GM12864 (cell line): ENCODE results near the gene ZBTB42.

Source experiments
- DNase-seq: peaks from one replicate; pipeline ENCODE4 v3.0.0-alpha.2; 2011; ENCODE audit warnings: low read depth
- H3K4me3 ChIP-seq: 2 replicates; pipeline ENCODE4 v1.5.1; 2011; ENCODE audit warnings: mild to moderate bottlenecking, low read depth, low read length, control low read depth
- TF ChIP-seq, protein P1 (sequence below): IDR thresholded peaks from 2 replicates; pipeline ENCODE4 v1.5.1; 2011; ENCODE audit warnings: low read depth, mild to moderate bottlenecking, moderate library complexity, low read length, control low read depth, inconsistent platforms; ENCODE audit errors: missing control alignments

Gene ZBTB42

DNA sequence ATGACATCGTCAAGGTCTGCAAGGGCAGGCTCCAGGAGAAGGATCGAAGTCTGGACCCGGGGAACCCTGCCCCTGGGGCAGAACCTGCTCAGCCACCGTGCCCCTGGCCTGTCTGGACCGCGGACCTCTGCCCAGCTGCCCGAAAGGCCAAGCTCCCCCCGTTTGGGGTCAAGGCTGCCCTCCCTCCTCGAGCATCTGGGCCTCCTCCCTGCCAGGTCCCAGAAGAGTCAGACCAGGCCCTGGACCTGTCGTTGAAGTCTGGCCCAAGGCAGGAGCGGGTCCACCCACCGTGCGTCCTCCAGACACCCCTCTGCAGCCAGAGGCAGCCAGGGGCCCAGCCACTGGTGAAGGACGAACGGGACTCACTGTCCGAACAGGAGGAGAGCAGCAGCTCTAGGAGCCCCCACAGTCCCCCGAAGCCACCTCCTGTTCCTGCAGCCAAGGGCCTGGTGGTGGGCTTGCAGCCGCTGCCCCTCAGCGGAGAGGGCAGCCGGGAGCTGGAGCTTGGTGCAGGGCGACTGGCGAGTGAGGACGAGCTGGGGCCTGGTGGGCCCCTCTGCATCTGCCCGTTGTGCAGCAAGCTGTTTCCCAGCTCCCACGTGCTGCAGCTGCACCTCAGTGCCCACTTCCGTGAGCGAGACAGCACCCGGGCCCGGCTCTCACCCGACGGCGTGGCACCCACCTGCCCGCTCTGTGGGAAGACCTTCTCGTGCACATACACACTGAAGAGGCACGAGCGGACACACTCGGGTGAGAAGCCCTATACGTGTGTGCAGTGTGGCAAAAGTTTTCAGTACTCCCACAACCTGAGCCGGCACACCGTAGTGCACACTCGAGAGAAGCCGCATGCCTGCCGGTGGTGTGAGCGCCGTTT is 856 bp downstream of the ZBTB42 start:
- H3K4me3 ChIP-seq: peak overlapping the region; percentile 78
- TF ChIP-seq, protein P1, sequence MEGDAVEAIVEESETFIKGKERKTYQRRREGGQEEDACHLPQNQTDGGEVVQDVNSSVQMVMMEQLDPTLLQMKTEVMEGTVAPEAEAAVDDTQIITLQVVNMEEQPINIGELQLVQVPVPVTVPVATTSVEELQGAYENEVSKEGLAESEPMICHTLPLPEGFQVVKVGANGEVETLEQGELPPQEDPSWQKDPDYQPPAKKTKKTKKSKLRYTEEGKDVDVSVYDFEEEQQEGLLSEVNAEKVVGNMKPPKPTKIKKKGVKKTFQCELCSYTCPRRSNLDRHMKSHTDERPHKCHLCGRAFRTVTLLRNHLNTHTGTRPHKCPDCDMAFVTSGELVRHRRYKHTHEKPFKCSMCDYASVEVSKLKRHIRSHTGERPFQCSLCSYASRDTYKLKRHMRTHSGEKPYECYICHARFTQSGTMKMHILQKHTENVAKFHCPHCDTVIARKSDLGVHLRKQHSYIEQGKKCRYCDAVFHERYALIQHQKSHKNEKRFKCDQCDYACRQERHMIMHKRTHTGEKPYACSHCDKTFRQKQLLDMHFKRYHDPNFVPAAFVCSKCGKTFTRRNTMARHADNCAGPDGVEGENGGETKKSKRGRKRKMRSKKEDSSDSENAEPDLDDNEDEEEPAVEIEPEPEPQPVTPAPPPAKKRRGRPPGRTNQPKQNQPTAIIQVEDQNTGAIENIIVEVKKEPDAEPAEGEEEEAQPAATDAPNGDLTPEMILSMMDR: no peak
- no peak for DNase-seq

- TF ChIP-seq, protein P1: no peak
- DNase-seq: no peak
- no peak overlapping the region for H3K4me3 ChIP-seq
Observed at GRCh38 chr14:104802394-104803184, 1.7 kb downstream of the ZBTB42 start.

DNA sequence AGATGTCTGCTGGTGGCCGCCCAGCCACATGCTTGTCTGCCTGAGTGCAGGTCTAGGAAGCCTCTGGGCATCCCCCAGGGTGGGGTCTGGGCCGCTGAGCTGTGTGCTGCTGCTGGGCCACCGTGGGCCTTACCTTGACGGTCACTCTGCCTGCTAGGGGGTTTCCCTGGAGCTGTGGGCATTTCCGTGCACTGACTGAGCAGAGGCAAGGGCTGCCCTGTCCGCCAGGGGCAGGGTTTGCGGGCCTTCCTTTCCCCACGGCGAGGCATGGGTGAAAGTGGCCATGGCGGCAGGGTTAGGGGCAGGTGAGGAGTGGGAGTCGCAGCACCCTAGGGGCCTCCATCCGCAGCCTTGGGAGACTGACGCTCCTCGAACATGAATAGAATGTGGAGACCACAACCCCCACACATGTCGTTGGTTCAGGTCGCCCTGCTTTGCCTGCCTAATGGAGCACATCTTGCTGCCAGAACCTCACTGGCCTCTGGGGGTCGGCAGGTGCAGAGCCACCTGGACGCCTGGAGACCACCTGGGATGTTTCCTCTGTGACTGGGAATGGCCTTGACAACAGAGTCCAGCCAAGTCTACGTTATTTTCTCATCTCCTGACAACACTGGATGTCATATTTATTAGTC is 2.5 kb downstream of the ZBTB42 start:
- TF ChIP-seq, protein P1: no peak
- H3K4me3 ChIP-seq: no peak overlapping the region
- DNase-seq: no peak

DNA sequence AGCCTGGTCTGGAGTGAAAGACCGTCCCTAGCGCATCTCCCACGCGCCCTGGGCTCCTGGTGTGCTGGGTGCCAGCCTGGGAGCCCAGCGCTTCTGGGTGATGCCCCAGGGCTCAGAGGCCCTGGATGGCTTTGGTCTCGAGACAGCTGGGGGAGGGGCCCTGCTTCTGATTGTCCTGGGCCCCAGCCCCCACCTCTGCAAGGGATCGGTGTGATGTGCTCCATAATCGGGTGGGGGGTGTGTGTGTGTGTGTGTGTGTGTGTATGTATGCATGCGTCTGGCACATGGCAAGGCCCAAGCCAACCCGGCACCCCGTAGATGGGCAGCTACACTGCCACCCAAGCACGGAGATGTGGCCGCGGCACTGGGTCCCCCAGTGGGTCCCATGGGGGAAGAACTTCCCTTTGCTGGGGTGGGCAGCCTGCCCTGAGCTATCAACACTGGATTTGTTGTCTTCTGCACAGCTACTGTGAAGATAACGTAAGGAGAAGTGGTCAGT is 3.1 kb downstream of the ZBTB42 start:
- TF ChIP-seq, protein P1: no peak
- no peak for DNase-seq
- no peak overlapping the region for H3K4me3 ChIP-seq

DNA sequence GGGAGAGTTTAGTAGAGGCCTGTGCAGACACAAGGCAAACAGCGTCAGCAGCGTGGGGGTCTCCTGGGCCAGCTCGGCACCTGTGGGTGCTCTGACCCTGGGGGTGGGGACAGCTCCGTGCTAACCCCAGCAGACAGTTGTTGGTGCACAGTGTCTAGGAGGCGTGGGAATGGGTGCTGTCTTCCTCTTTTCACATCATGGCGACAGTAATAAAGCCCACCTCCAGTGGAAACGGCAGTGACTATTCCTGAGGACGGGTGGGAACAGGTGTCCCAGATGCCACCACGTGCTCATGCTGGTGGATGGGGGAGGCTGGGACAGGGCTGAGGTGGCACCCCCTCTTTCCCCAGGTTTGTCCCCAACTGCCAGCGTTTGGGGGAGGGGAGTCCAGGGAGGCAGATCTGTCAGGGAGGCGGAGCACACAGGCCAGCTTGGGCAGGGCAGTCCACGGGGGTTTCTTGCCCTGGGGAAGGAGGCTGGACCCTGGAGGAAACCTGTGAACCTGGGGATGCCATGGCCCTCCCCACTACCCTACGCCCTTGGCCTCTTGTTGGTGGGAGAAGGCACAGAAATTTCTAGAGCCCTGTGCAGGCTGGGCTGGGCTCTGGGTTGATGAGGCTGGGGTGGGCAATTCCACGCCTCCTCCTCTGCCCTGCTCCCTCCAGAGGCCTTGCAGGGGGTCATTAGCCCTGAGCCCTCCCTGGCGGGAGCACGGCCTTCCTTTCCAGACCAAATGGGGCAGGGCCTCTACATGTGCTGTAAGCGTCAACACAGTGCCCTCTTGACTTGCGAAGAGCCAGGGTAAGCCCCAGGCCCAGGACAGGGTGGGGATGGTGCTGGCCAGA is 3.8 kb downstream of the ZBTB42 start:
- no peak for DNase-seq
- TF ChIP-seq, protein P1: no peak
- H3K4me3 ChIP-seq: no peak overlapping the region

DNA sequence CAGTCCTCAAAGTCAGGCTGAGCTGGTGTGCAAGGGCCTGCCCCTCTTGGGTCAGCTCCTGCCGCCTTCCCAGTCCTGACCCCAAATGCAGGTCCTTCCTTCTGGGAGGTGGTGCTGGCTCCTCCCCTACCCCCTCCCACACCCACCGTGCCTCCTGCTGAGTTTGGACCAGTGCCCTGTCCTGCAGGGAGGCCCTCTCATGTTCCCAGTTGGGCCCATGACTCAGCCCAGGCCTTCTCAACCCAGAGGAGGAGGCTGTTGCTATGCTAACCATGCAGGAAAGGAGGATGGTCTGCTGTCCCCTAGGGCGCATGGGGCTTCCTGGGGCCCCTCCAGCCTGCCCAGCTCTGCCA is 4.4 kb downstream of the ZBTB42 start:
- no peak for DNase-seq
- TF ChIP-seq, protein P1: no peak
- no peak overlapping the region for H3K4me3 ChIP-seq
